OCI-LY7 (cell line): ENCODE results near the gene CFB. TPM values are rescaled to one million over a fixed set of nuclear protein-coding genes. Genes with fewer than 3 reads are reported as not detected.

ENCODE experiments used
- BruUV-seq: library from RNA; stranded (reverse); fragments of 400-500 nt; replicated peaks from 2 replicates; lab custom pipeline; 2021; lab: Mats Ljungman, UMichigan
- CTCF ChIA-PET: fragments of 300-600 bp; sonication (Branson Sonifier 250); formaldehyde crosslinking; loops from one replicate; lab custom pipeline; 2022; ENCODE audit warnings: antibody characterized with exemption; ENCODE audit not compliant: unreplicated experiment; lab: Charles Lee
- POLR2A ChIA-PET: fragments of 300-600 bp; sonication (Branson Sonifier 250); formaldehyde crosslinking; loops from one replicate; lab custom pipeline; 2022; ENCODE audit warnings: antibody characterized with exemption; lab: Charles Lee
- DNase-seq: peaks from one replicate; pipeline ENCODE4 v3.0.0-alpha.2; 2015; ENCODE audit warnings: low spot score
- H2AFZ ChIP-seq: fragments of 200-600 bp; sonication (generic), shearing (Covaris generic); 2 replicates; pipeline ENCODE4 v1.6.1; 2014; ENCODE audit warnings: mild to moderate bottlenecking, antibody characterized with exemption, low read length, moderate library complexity
- H3K27ac ChIP-seq: fragments of 200-600 bp; sonication (generic); 2 replicates; pipeline ENCODE4 v1.5.1; 2014; ENCODE audit warnings: mixed run types, low read depth, mild to moderate bottlenecking, moderate library complexity, low read length, inconsistent platforms; ENCODE audit not compliant: poor library complexity, severe bottlenecking
- H3K36me3 ChIP-seq: fragments of 200-600 bp; sonication (generic); 2 replicates; pipeline ENCODE4 v1.6.1; 2014; ENCODE audit warnings: mild to moderate bottlenecking, antibody characterized with exemption, low read length, moderate library complexity, mixed read lengths; ENCODE audit not compliant: insufficient read depth
- H3K4me1 ChIP-seq: fragments of 200-600 bp; sonication (generic); 2 replicates; pipeline ENCODE4 v1.5.1; 2014; ENCODE audit warnings: mild to moderate bottlenecking, low read length; ENCODE audit not compliant: insufficient read depth, poor library complexity, severe bottlenecking
- H3K4me2 ChIP-seq: fragments of 200-600 bp; sonication (generic); 2 replicates; pipeline ENCODE4 v1.6.1; 2014; ENCODE audit warnings: mild to moderate bottlenecking, low read length
- H3K4me3 ChIP-seq: fragments of 200-600 bp; sonication (generic); 2 replicates; pipeline ENCODE4 v1.5.1; 2014; ENCODE audit warnings: mild to moderate bottlenecking, low read depth, low read length; ENCODE audit not compliant: poor library complexity, severe bottlenecking
- H3K79me2 ChIP-seq: fragments of 200-600 bp; sonication (generic); 2 replicates; pipeline ENCODE4 v1.6.1; 2016; ENCODE audit warnings: low read depth, mild to moderate bottlenecking, low read length, moderate library complexity, mixed read lengths; ENCODE audit not compliant: insufficient read depth
- H3K9me2 ChIP-seq: fragments of 200-600 bp; sonication (generic); 2 replicates; pipeline ENCODE4 v1.6.1; 2016; ENCODE audit warnings: mild to moderate bottlenecking, low read length, mixed read lengths; ENCODE audit not compliant: insufficient read depth
- H3K9me3 ChIP-seq: fragments of 200-600 bp; sonication (generic); 2 replicates; pipeline ENCODE4 v1.6.1; 2014; ENCODE audit warnings: mild to moderate bottlenecking, mixed run types, low read length, mixed read lengths
- H4K20me1 ChIP-seq: fragments of 200-600 bp; sonication (generic); 2 replicates; pipeline ENCODE4 v1.6.1; 2014; ENCODE audit warnings: mild to moderate bottlenecking, antibody characterized with exemption, low read length, moderate library complexity, mixed read lengths; ENCODE audit not compliant: insufficient read depth
- CTCF ChIP-seq: fragments of 200-600 bp; sonication (generic); conservative IDR thresholded peaks from 2 replicates; pipeline ENCODE4 v1.5.1; 2014; ENCODE audit warnings: mild to moderate bottlenecking, antibody characterized with exemption, low read length, moderate library complexity, mixed read lengths
- EZH2phosphoT487 ChIP-seq: fragments of 200-600 bp; sonication (generic); IDR thresholded peaks from 2 replicates; pipeline ENCODE4 v1.6.1; 2018; ENCODE audit warnings: low read depth, borderline replicate concordance, mild to moderate bottlenecking, mixed run types, antibody characterized with exemption, low read length, moderate library complexity, mixed read lengths
- intact Hi-C: fragments of 100-400 bp; cut with micrococcal nuclease; formaldehyde crosslinking; loops from one replicate; pipeline ENCODE4 v1.10.0; 2022; ENCODE audit not compliant: unreplicated experiment
- total RNA-seq, 2 experiments: library from RNA; depleted of rRNA in 1 of 2; stranded (reverse); fragments of >200 nt in 1 of 2; shearing (Covaris generic) in 1 of 2; gene quantifications; 2 replicates each; pipeline ENCODE4 v1.2.3, GENCODE V29; 2014 to 2022

Gene CFB
- total RNA-seq, 2 experiments from 2014 or later: 1.1 to 1.2 TPM

- H3K36me3 ChIP-seq: peaks cover 64% of the 10 kb centered on the region
- H3K27ac ChIP-seq: no peak overlapping the region
- no peak for TF ChIP-seq CTCF
- TF ChIP-seq EZH2phosphoT487: no peak
- no peaks in the 10 kb centered on the region for H3K9me2 ChIP-seq
- peaks cover 6% of the 10 kb centered on the region; the same call in 1 of the 2 replicates for H3K79me2 ChIP-seq
- H2AFZ ChIP-seq: no peak overlapping the region
- H3K9me3 ChIP-seq: no peaks in the 10 kb centered on the region
- no peak overlapping the region for H3K4me2 ChIP-seq
- intact Hi-C loops: loop anchor here (1.0 to 10.0 kb wide), 2 partner anchors 51 to 248 kb away; partner anchors contain the start of genes ABHD16A, LY6G6F and ZBTB12
- H4K20me1 ChIP-seq: no peaks in the 10 kb centered on the region
- H3K4me1 ChIP-seq: peaks cover 4% of the 10 kb centered on the region
- no peak overlapping the region for H3K4me3 ChIP-seq
- no TSS peak for BruUV-seq
- ChIA-PET CTCF (no interaction called here), POLR2A (no interaction called here)
- no peak for DNase-seq
These were observed 7.0 kb downstream of the CFB start for GRCh38 chr6:31952890-31953289.

- no TSS peak for BruUV-seq
- ChIA-PET CTCF (no interaction called here), POLR2A (no interaction called here)
These were observed 8.6 kb downstream of the CFB start for GRCh38 chr6:31954511-31954910.

More at GRCh38 chr6:31954511-31954910, 8.6 kb downstream of the CFB start:
- peaks cover 8% of the 10 kb centered on the region for H3K4me1 ChIP-seq
- intact Hi-C loops: loop anchor here (10.0 kb wide), 1 partner anchor 250 kb away; the partner anchor contains the start of genes ABHD16A and LY6G6F
- no peaks in the 10 kb centered on the region for H3K9me3 ChIP-seq
- H3K4me3 ChIP-seq: no peak overlapping the region
- H2AFZ ChIP-seq: no peak overlapping the region
- H3K27ac ChIP-seq: no peak overlapping the region
- TF ChIP-seq EZH2phosphoT487 (no peak), CTCF (no peak)
- no peaks in the 10 kb centered on the region for H4K20me1 ChIP-seq
- no peak overlapping the region for H3K4me2 ChIP-seq
- H3K36me3 ChIP-seq: peaks cover 64% of the 10 kb centered on the region
- peaks cover 17% of the 10 kb centered on the region; the same call in 1 of the 2 replicates for H3K79me2 ChIP-seq
- no peak for DNase-seq
- H3K9me2 ChIP-seq: no peaks in the 10 kb centered on the region
